ENCODE data around the gene PAFAH1B2. TPM values are rescaled to one million over a fixed set of nuclear protein-coding genes. Genes with fewer than 3 reads are reported as not detected.

Gene PAFAH1B2
- total RNA-seq, 1 experiment from 2014 or later: 66.7 TPM

DNA sequence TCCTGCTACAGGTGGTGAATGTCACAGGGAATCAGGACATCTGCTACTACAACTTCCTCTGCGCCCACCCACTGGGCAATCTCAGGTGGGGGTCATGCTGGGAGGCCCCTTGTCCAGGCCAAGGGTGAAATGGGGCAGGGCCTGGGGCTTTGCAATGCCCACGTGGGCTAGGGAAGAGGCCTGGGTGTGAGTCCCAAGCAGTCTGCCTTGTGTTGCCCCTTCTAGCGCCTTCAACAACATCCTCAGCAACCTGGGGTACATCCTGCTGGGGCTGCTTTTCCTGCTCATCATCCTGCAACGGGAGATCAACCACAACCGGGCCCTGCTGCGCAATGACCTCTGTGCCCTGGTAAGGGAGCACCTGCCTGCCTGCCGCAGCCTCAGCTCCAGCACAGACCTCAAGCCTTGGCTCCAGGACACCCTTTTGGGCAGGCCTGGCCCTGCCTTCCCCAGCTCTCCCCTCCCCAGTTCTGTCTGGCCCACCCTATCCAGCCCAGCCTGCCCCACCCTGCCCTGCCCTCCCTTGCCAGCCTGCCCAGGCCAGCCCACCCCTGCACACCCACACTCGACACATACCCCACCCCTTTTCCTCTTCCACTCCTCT lies 46.0 kb downstream of the PAFAH1B2 start:
- no peak overlapping the region for H3K27ac Mint-ChIP-seq (ENCODE audit: unreplicated experiment)
- no peaks in the 10 kb centered on the region for H3K36me3 Mint-ChIP-seq (ENCODE audit: insufficient read depth, unreplicated experiment)
- no TSS peak for BruUV-seq (replicated peaks)
- intact Hi-C loops (cut with micrococcal nuclease; ENCODE audit: unreplicated experiment): no loop called here
- no peak for DNase-seq
- no peaks in the 10 kb centered on the region for H3K9me3 Mint-ChIP-seq (ENCODE audit: low read depth, unreplicated experiment)
- H3K4me1 Mint-ChIP-seq (ENCODE audit: low read depth, unreplicated experiment): no peaks in the 10 kb centered on the region
- H3K4me3 Mint-ChIP-seq (ENCODE audit: low read depth, unreplicated experiment): no peak overlapping the region
- TF ChIP-seq, protein P1, sequence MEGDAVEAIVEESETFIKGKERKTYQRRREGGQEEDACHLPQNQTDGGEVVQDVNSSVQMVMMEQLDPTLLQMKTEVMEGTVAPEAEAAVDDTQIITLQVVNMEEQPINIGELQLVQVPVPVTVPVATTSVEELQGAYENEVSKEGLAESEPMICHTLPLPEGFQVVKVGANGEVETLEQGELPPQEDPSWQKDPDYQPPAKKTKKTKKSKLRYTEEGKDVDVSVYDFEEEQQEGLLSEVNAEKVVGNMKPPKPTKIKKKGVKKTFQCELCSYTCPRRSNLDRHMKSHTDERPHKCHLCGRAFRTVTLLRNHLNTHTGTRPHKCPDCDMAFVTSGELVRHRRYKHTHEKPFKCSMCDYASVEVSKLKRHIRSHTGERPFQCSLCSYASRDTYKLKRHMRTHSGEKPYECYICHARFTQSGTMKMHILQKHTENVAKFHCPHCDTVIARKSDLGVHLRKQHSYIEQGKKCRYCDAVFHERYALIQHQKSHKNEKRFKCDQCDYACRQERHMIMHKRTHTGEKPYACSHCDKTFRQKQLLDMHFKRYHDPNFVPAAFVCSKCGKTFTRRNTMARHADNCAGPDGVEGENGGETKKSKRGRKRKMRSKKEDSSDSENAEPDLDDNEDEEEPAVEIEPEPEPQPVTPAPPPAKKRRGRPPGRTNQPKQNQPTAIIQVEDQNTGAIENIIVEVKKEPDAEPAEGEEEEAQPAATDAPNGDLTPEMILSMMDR (IDR thresholded peaks at IDR 0.05; ENCODE audit: unreplicated experiment): no peak
- H3K27me3 Mint-ChIP-seq (ENCODE audit: unreplicated experiment): no peaks in the 10 kb centered on the region
- CTCF ChIA-PET: no interaction called here

DNA sequence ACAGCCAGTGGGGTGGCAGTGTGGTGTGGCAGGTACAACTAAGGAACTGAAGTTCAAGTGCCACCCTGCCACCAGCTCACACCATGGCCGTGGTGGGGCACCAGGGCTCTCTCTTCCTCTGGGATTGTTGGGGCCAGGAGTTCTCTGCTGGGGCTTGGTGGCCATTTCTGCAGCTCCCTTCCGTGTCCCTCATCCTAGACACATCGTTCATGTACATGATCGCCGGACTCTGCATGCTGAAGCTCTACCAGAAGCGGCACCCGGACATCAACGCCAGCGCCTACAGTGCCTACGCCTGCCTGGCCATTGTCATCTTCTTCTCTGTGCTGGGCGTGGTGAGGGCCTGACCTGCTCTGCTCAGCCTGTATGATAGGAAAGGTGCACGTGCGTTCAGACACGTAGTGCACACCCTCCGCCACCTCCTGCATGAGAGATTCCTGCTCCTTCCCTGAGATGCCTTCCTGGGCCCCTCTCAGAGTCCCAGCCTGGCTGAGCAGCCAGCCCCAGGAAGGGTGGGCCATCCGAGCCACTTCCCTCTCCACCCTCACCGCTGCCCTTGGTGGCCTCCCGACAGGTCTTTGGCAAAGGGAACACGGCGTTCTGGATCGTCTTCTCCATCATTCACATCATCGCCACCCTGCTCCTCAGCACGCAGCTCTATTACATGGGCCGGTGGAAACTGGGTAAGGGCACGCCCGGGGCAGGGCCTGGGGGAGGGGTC lies 47.8 kb downstream of the PAFAH1B2 start:
- no peak for DNase-seq
- H3K36me3 Mint-ChIP-seq (ENCODE audit: insufficient read depth, unreplicated experiment): no peaks in the 10 kb centered on the region
- CTCF ChIA-PET: no interaction called here
- BruUV-seq (replicated peaks): no TSS peak
- intact Hi-C loops (cut with micrococcal nuclease; ENCODE audit: unreplicated experiment): no loop called here
- H3K4me1 Mint-ChIP-seq (ENCODE audit: low read depth, unreplicated experiment): no peaks in the 10 kb centered on the region
- H3K9me3 Mint-ChIP-seq (ENCODE audit: low read depth, unreplicated experiment): no peaks in the 10 kb centered on the region
- TF ChIP-seq, protein P1 (IDR thresholded peaks at IDR 0.05; ENCODE audit: unreplicated experiment): no peak
- H3K27ac Mint-ChIP-seq (ENCODE audit: unreplicated experiment): no peak overlapping the region
- H3K27me3 Mint-ChIP-seq (ENCODE audit: unreplicated experiment): no peaks in the 10 kb centered on the region
- no peak overlapping the region for H3K4me3 Mint-ChIP-seq (ENCODE audit: low read depth, unreplicated experiment)

DNA sequence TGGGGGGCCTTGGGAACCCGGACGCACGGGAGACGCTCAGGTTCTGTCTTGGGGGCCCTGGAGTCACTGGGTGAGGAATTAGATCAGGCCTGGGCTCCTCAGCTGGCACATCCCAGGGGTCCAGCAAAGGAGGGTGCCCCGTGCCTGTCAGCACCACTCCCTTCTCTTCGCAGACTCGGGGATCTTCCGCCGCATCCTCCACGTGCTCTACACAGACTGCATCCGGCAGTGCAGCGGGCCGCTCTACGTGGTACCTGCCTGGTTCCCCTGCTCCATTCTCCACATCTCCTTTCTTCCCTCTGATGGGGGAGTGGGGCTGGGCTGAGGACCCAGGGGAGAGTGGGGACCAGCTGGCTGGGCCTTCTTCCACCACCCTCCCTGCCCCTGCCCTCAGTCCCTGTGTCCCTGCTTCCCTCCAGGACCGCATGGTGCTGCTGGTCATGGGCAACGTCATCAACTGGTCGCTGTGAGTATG lies 48.4 kb downstream of the PAFAH1B2 start:
- no peaks in the 10 kb centered on the region for H3K9me3 Mint-ChIP-seq (ENCODE audit: low read depth, unreplicated experiment)
- TF ChIP-seq, protein P1 (IDR thresholded peaks at IDR 0.05; ENCODE audit: unreplicated experiment): no peak
- no peaks in the 10 kb centered on the region for H3K4me1 Mint-ChIP-seq (ENCODE audit: low read depth, unreplicated experiment)
- DNase-seq: no peak
- CTCF ChIA-PET: no interaction called here
- no peak overlapping the region for H3K27ac Mint-ChIP-seq (ENCODE audit: unreplicated experiment)
- intact Hi-C loops (cut with micrococcal nuclease; ENCODE audit: unreplicated experiment): no loop called here
- H3K4me3 Mint-ChIP-seq (ENCODE audit: low read depth, unreplicated experiment): no peak overlapping the region
- BruUV-seq (replicated peaks): no TSS peak
- no peaks in the 10 kb centered on the region for H3K27me3 Mint-ChIP-seq (ENCODE audit: unreplicated experiment)
- H3K36me3 Mint-ChIP-seq (ENCODE audit: insufficient read depth, unreplicated experiment): no peaks in the 10 kb centered on the region

DNA sequence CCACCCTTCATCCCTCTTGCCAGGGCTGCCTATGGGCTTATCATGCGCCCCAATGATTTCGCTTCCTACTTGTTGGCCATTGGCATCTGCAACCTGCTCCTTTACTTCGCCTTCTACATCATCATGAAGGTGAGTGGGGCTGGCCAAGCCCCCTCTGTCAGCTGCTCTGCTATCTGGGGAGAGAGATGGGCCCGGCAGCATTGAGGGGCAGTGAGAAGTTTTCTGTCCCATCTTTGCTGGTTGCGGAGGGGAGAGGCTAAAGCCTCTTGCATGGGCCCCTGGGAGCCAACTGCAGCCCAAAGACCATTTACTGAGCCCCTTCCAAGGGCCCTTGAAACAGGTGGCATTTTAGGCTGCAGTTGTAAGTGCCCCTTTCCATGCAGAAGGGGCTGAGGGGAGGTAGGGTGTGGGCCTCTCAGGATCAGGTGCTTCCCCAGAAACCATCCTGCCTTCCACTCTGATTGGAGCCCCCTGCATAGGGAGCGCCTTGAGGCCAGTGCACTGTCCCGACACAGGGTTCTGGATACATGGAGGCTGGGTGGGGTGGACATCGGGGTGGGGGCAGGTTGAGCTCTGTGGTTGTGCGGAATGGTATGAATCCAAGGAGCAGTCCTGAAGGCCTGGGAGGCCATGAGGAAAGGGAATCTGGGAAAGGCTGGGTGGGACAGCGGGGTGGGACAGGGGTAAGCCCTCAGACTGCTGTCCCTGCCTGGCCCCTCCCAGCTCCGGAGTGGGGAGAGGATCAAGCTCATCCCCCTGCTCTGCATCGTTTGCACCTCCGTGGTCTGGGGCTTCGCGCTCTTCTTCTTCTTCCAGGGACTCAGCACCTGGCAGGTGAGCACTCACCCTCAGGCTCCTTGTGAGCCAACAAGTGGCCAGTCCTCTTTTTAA lies 49.3 kb downstream of the PAFAH1B2 start:
- TF ChIP-seq, protein P1 (IDR thresholded peaks at IDR 0.05; ENCODE audit: unreplicated experiment): no peak
- Mint-ChIP-seq H3K4me1 (ENCODE audit: low read depth, unreplicated experiment) (no peaks in the 10 kb centered on the region), H3K4me3 (ENCODE audit: low read depth, unreplicated experiment) (no peak overlapping the region), H3K27ac (ENCODE audit: unreplicated experiment) (no peak overlapping the region), H3K36me3 (ENCODE audit: insufficient read depth, unreplicated experiment) (no peaks in the 10 kb centered on the region), H3K27me3 (ENCODE audit: unreplicated experiment) (no peaks in the 10 kb centered on the region), H3K9me3 (ENCODE audit: low read depth, unreplicated experiment) (no peaks in the 10 kb centered on the region)
- intact Hi-C loops (cut with micrococcal nuclease; ENCODE audit: unreplicated experiment): no loop called here
- CTCF ChIA-PET: no interaction called here
- no TSS peak for BruUV-seq (replicated peaks)
- no peak for DNase-seq

Data from Calu3 (cell line).